Activated naive CD4-positive, alpha-beta T cell treated with anti-CD3 and anti-CD28 coated beads, Interleukin-2, amount 50 U/mL, for 16 hours (primary cell): ENCODE results near the gene IQGAP2.

ENCODE experiments used
- DNase-seq: peaks from one replicate; pipeline ENCODE4 v3.0.0-alpha.2; 2020

Gene IQGAP2

GRCh38 chr5:76479281-76479680, 76.2 kb downstream of the IQGAP2 start:
- DNase-seq: no peak

GRCh38 chr5:76479973-76480667, 77.0 kb downstream of the IQGAP2 start:
- no peak for DNase-seq

- DNase-seq: no peak
These were observed 79.9 kb downstream of the IQGAP2 start for GRCh38 chr5:76482984-76483383.

GRCh38 chr5:76483433-76483832, 80.3 kb downstream of the IQGAP2 start:
- DNase-seq: no peak

- DNase-seq: no peak
These were observed 80.8 kb downstream of the IQGAP2 start for GRCh38 chr5:76483881-76484280.

- no peak for DNase-seq
These were observed 82.4 kb downstream of the IQGAP2 start for GRCh38 chr5:76485511-76485910.

GRCh38 chr5:76487386-76487785, 84.3 kb downstream of the IQGAP2 start:
- no peak for DNase-seq

GRCh38 chr5:76487821-76488220, 84.7 kb downstream of the IQGAP2 start:
- no peak for DNase-seq

- DNase-seq: no peak
These were observed 85.9 kb downstream of the IQGAP2 start for GRCh38 chr5:76488969-76489368.

- no peak for DNase-seq
These were observed 87.0 kb downstream of the IQGAP2 start for GRCh38 chr5:76489877-76490688.

- DNase-seq: no peak
These were observed 87.9 kb downstream of the IQGAP2 start for GRCh38 chr5:76490960-76491359.

GRCh38 chr5:76492819-76493189, 89.7 kb downstream of the IQGAP2 start:
- DNase-seq: no peak

GRCh38 chr5:76493190-76493837, 90.2 kb downstream of the IQGAP2 start:
- DNase-seq: no peak

GRCh38 chr5:76494201-76494600, 91.1 kb downstream of the IQGAP2 start:
- no peak for DNase-seq

GRCh38 chr5:76495870-76496269, 92.8 kb downstream of the IQGAP2 start:
- no peak for DNase-seq

GRCh38 chr5:76497065-76497460, 94.0 kb downstream of the IQGAP2 start:
- DNase-seq: no peak

- DNase-seq: no peak
These were observed 95.1 kb downstream of the IQGAP2 start for GRCh38 chr5:76497986-76498717.

- no peak for DNase-seq
These were observed 96.5 kb downstream of the IQGAP2 start for GRCh38 chr5:76499507-76500161.

GRCh38 chr5:76500633-76501393, 97.7 kb downstream of the IQGAP2 start:
- no peak for DNase-seq

GRCh38 chr5:76503929-76504328, 100.8 kb downstream of the IQGAP2 start:
- no peak for DNase-seq

GRCh38 chr5:76504901-76505564, 101.9 kb downstream of the IQGAP2 start:
- no peak for DNase-seq
